ENCODE data around the gene RTN4.
"Not testable (repeated sequence)": the region's sequence is repeated elsewhere in the genome, so short reads cannot be mapped to it uniquely, and the experiment has no call there.

Gene RTN4

DNA sequence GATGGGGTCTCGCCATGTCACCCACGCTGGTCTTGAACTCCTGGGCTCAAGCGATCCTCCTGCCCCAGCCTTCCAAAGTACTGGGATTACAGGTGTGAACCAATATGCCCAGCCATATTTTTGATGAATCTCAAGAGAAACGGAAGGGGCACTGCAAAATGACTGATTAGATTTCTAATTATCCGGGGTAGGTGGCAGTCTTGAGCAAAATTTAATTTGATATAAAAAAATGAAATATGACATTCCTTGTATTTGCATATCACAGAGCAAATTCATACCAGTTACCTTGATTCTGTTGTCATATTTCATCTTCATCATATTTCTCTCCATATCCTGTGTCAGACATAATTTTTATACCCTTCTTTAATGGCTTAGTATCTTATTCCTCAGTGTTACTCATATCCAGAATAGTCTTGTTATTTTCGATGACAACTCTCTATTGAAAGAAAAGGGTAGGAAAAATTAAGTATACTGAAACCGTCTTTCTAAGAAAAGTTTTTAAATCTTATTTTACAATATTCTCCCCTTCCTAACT is 30.0 kb upstream of the RTN4 start:
- no peaks in the 10 kb centered on the region for H3F3A ChIP-seq (ENCODE audit: insufficient read depth, low read length)
- H3K9ac ChIP-seq (ENCODE audit: low read length) = no peak overlapping the region
- no peak for TF ChIP-seq EZH2 (IDR thresholded peaks at IDR 0.05; ENCODE audit: borderline replicate concordance, low read length)
- TF ChIP-seq, protein P1, sequence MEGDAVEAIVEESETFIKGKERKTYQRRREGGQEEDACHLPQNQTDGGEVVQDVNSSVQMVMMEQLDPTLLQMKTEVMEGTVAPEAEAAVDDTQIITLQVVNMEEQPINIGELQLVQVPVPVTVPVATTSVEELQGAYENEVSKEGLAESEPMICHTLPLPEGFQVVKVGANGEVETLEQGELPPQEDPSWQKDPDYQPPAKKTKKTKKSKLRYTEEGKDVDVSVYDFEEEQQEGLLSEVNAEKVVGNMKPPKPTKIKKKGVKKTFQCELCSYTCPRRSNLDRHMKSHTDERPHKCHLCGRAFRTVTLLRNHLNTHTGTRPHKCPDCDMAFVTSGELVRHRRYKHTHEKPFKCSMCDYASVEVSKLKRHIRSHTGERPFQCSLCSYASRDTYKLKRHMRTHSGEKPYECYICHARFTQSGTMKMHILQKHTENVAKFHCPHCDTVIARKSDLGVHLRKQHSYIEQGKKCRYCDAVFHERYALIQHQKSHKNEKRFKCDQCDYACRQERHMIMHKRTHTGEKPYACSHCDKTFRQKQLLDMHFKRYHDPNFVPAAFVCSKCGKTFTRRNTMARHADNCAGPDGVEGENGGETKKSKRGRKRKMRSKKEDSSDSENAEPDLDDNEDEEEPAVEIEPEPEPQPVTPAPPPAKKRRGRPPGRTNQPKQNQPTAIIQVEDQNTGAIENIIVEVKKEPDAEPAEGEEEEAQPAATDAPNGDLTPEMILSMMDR (IDR thresholded peaks at IDR 0.05; ENCODE audit: low read length) = 0 out of 2 replicates have a peak, but pooled peaks have one; percentile 16
- H3K79me2 ChIP-seq (ENCODE audit: insufficient read depth, low read length) = no peaks in the 10 kb centered on the region
- peaks cover 4% of the 10 kb centered on the region; the same call in 1 of the 2 replicates for H3K9me3 ChIP-seq (ENCODE audit: low read length)
- H3K27ac ChIP-seq (ENCODE audit: low read depth, low read length, poor library complexity, severe bottlenecking) = no peak overlapping the region
- no peaks in the 10 kb centered on the region for H3K4me1 ChIP-seq (ENCODE audit: insufficient read depth, low read length, severe bottlenecking)
- H3K4me3 ChIP-seq (ENCODE audit: low read depth, low read length, poor library complexity, severe bottlenecking) = no peak overlapping the region
- no peaks in the 10 kb centered on the region for H3K27me3 ChIP-seq (ENCODE audit: insufficient read depth, low read length)
- no peaks in the 10 kb centered on the region for H3K36me3 ChIP-seq (ENCODE audit: insufficient read depth, low read length)
- H3K4me2 ChIP-seq (ENCODE audit: low read length) = no peak overlapping the region
- no peak overlapping the region for H2AFZ ChIP-seq (ENCODE audit: low read length)
- no peaks in the 10 kb centered on the region for H3K9me2 ChIP-seq (ENCODE audit: low read depth, low read length)
- no peaks in the 10 kb centered on the region for H4K20me1 ChIP-seq (ENCODE audit: insufficient read depth, low read length)

DNA sequence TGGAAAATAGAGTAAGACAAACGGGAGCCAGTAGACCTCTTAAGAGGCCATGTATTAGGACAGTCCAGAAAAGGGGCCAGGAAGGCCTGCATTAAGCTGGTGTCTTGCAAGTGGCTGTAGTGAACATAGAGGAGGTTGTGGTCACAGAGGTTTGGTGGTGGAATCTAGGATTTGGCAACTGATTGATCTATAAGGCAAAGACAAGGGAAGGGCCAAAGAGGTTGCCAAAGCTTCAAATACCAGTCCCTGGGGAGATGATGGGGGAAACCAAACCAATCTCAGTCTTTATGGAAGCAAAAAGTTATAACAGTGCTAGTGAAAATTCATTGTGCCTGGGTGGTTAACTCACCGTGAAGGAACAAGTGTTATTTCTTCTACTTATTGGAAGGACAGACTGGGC is 28.7 kb upstream of the RTN4 start:
- Histone ChIP-seq H3K4me3 (ENCODE audit: low read depth, low read length, poor library complexity, severe bottlenecking) (no peak overlapping the region), H3K9ac (ENCODE audit: low read length) (no peak overlapping the region), H3K9me3 (ENCODE audit: low read length) (peaks cover 4% of the 10 kb centered on the region; the same call in 1 of the 2 replicates), H3K4me2 (ENCODE audit: low read length) (no peak overlapping the region), H3K36me3 (ENCODE audit: insufficient read depth, low read length) (no peaks in the 10 kb centered on the region), H3K9me2 (ENCODE audit: low read depth, low read length) (no peaks in the 10 kb centered on the region), H4K20me1 (ENCODE audit: insufficient read depth, low read length) (no peaks in the 10 kb centered on the region), H3K4me1 (ENCODE audit: insufficient read depth, low read length, severe bottlenecking) (no peaks in the 10 kb centered on the region), H3K27me3 (ENCODE audit: insufficient read depth, low read length) (no peaks in the 10 kb centered on the region), H3K79me2 (ENCODE audit: insufficient read depth, low read length) (no peaks in the 10 kb centered on the region), H2AFZ (ENCODE audit: low read length) (no peak overlapping the region), H3K27ac (ENCODE audit: low read depth, low read length, poor library complexity, severe bottlenecking) (no peak overlapping the region), H3F3A (ENCODE audit: insufficient read depth, low read length) (no peaks in the 10 kb centered on the region)
- no peak for TF ChIP-seq EZH2 (IDR thresholded peaks at IDR 0.05; ENCODE audit: borderline replicate concordance, low read length)
- TF ChIP-seq, protein P1 (IDR thresholded peaks at IDR 0.05; ENCODE audit: low read length) = no peak

DNA sequence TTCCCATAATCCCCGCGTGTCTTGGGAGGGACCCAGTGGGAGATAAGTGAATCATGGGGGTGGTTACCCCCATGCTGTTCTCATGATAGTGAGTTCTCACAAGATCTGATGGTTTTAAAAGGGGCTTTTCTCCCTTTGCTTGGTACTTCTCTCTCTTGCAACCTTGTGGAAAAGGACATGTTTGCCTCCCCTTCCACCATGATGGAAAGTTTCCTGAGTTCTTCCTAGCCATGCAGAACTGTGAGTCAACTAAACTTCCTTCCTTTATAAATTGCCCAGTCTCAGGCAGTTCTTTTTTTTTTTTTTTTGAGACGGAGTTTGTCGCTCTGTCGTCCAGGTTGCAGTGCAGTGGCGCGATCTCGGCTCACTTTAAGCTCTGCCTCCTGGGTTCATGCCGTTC is 26.5 kb upstream of the RTN4 start:
- Histone ChIP-seq H3K27ac (ENCODE audit: low read depth, low read length, poor library complexity, severe bottlenecking) (no peak overlapping the region), H2AFZ (ENCODE audit: low read length) (no peak overlapping the region), H4K20me1 (ENCODE audit: insufficient read depth, low read length) (no peaks in the 10 kb centered on the region), H3F3A (ENCODE audit: insufficient read depth, low read length) (no peaks in the 10 kb centered on the region), H3K4me1 (ENCODE audit: insufficient read depth, low read length, severe bottlenecking) (no peaks in the 10 kb centered on the region), H3K36me3 (ENCODE audit: insufficient read depth, low read length) (no peaks in the 10 kb centered on the region), H3K9me2 (ENCODE audit: low read depth, low read length) (no peaks in the 10 kb centered on the region), H3K9ac (ENCODE audit: low read length) (no peak overlapping the region), H3K9me3 (ENCODE audit: low read length) (peaks cover 4% of the 10 kb centered on the region; the same call in 1 of the 2 replicates), H3K4me3 (ENCODE audit: low read depth, low read length, poor library complexity, severe bottlenecking) (no peak overlapping the region), H3K79me2 (ENCODE audit: insufficient read depth, low read length) (no peaks in the 10 kb centered on the region), H3K27me3 (ENCODE audit: insufficient read depth, low read length) (no peaks in the 10 kb centered on the region), H3K4me2 (ENCODE audit: low read length) (no peak overlapping the region)
- TF ChIP-seq, protein P1 (IDR thresholded peaks at IDR 0.05; ENCODE audit: low read length) = no peak
- no peak for TF ChIP-seq EZH2 (IDR thresholded peaks at IDR 0.05; ENCODE audit: borderline replicate concordance, low read length)

DNA sequence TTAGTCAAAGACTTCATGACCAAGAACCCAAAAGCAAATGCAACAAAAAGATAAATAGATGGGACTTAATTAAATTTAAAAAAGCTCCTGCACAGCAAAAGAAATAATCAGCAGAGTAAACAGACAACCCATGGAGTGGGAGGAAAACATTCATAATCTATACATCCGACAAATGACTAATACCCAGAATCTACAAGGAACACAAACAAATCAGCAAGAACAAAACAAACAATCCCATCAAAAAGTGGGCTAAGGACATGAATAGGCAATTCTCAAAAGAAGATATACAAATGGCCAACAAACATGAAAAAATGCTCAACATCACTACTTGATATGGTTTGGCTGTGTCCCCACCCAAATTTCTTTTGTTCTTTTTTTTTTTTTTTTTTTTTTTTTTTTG is 25.8 kb upstream of the RTN4 start:
- not testable (repeated sequence) for H3K9ac ChIP-seq (ENCODE audit: low read length); H3K4me3 ChIP-seq (ENCODE audit: low read depth, low read length, poor library complexity, severe bottlenecking); H3K4me1 ChIP-seq (ENCODE audit: insufficient read depth, low read length, severe bottlenecking); H3K79me2 ChIP-seq (ENCODE audit: insufficient read depth, low read length); H3K4me2 ChIP-seq (ENCODE audit: low read length); H4K20me1 ChIP-seq (ENCODE audit: insufficient read depth, low read length); H2AFZ ChIP-seq (ENCODE audit: low read length); H3K36me3 ChIP-seq (ENCODE audit: insufficient read depth, low read length); H3K9me3 ChIP-seq (ENCODE audit: low read length); H3K27ac ChIP-seq (ENCODE audit: low read depth, low read length, poor library complexity, severe bottlenecking); H3F3A ChIP-seq (ENCODE audit: insufficient read depth, low read length); H3K27me3 ChIP-seq (ENCODE audit: insufficient read depth, low read length); H3K9me2 ChIP-seq (ENCODE audit: low read depth, low read length)
